Activated B cell treated with CpG ODN at 0.5 μM for 24 hours (primary cell): ENCODE measurements around the gene GLRX2. TPM values are rescaled to one million over a fixed set of nuclear protein-coding genes. Genes with fewer than 3 reads are reported as not detected.
"Not testable (repeated sequence)": the region's sequence is repeated elsewhere in the genome, so short reads cannot be mapped to it uniquely, and the experiment has no call there.

ENCODE experiments used
- ATAC-seq: fragments of 200-7000 bp; cut with Tn5 transposase; one replicate; pipeline ENCODE4 v1.10.0; 2021; ENCODE audit warnings: low read depth, mild to moderate bottlenecking, moderate library complexity
- CTCF ChIA-PET: fragments of 350-600 bp; sonication (Branson Sonifier 250); formaldehyde crosslinking; loops from one replicate; lab custom pipeline; 2021; ENCODE audit warnings: antibody characterized with exemption; lab: Charles Lee
- POLR2A ChIA-PET: fragments of 350-600 bp; sonication (Branson Sonifier 250); formaldehyde crosslinking; loops from one replicate; lab custom pipeline; 2021; ENCODE audit warnings: antibody characterized with exemption; lab: Charles Lee
- DNase-seq: peaks from one replicate; pipeline ENCODE4 v3.0.0; 2022
- H3K27ac Mint-ChIP-seq: one replicate; pipeline ENCODE4 v1.8.0; 2020; ENCODE audit warnings: mixed read lengths
- H3K27me3 Mint-ChIP-seq: one replicate; pipeline ENCODE4 v1.8.0; 2021; ENCODE audit warnings: mixed read lengths
- H3K36me3 Mint-ChIP-seq: one replicate; pipeline ENCODE4 v1.8.0; 2021; ENCODE audit warnings: low read depth, mixed read lengths
- H3K4me1 Mint-ChIP-seq: one replicate; pipeline ENCODE4 v1.8.0; 2021; ENCODE audit warnings: mixed read lengths
- H3K4me3 Mint-ChIP-seq: one replicate; pipeline ENCODE4 v1.8.0; 2020; ENCODE audit warnings: mild to moderate bottlenecking, mixed read lengths
- H3K9me3 Mint-ChIP-seq: one replicate; pipeline ENCODE4 v1.8.0; 2020; ENCODE audit warnings: mixed read lengths
- intact Hi-C: fragments of 100-400 bp; cut with micrococcal nuclease; formaldehyde crosslinking; loops from one replicate; pipeline ENCODE4 v1.15.1; 2024
- total RNA-seq: library from RNA; stranded (reverse); gene quantifications from 2 replicates; pipeline ENCODE4 v1.2.3, GENCODE V29; 2022
- TF ChIP-seq, protein P1 (sequence below): fragments of 200-600 bp; IDR thresholded peaks from one replicate; pipeline ENCODE4 v1.8.0; 2022; ENCODE audit warnings: antibody characterized with exemption, mild to moderate bottlenecking

Gene GLRX2
- total RNA-seq, 1 donor from 2014 or later = 14.4 TPM

DNA sequence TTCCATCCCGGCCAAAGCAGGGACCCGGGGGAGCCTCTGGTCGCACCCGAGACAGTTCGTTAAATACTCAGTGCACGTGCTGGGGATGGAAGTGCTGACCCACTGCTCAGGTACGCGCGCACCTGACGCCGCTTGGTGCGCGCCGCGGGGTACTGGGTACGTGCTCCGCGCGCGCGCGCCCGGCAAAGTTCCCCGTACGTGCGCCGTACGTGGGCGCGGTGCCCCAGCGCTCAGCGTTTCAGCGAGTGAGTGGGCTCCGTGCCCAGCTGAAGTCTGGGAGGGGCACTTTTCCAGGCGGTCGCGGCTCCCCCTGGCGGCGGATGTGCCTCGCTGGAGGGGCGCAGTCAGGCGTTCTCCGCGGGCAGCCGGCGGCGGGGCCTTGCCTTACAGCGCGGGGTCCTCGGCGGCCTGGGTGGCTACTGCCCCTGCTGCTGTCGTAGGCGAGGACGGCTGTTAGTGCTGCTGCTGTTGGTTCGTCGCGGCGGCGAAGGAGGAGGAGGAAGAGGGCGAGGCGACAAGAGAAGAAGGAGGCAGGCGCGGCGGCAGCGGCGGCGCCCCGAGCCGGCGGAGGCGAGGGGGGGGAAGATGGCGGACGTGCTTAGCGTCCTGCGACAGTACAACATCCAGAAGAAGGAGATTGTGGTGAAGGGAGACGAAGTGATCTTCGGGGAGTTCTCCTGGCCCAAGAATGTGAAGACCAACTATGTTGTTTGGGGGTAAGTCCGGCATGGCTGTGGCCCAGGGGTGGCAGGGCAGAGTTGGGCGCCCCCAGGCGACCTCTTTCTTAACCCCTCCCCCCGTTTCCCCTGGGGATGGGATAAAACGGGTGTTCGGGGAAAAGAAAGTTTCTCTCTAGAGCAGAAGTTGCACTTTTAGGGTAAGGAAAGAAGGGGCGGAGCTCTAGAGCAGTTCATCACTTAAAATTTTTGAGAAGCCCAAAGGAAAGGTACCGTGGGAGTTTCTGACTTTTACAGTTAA lies 16.7 kb upstream of the GLRX2 start, which contains the start of gene CDC73:
TSS of gene CDC73 (plus strand) at position 416 of the 978 bp plus-strand sequence. CDS start at position 586, 170 bp downstream.
- Mint-ChIP-seq H3K27ac (peak within 1 kb of the TSS; percentile 94), H3K4me1 (peaks cover 43% of the 10 kb centered on the region), H3K27me3 (no peaks in the 10 kb centered on the region), H3K9me3 (no peaks in the 10 kb centered on the region), H3K4me3 (peak within 1 kb of the TSS; percentile 93), H3K36me3 (peaks cover 23% of the 10 kb centered on the region)
- ATAC-seq = peak; percentile 90
- ChIA-PET CTCF (interaction anchor here (0.6 to 1.6 kb wide), 9 partner anchors 10 to 648 kb away, joined by 3 to 9 read pairs (median 4); partner anchors contain the start of genes GLRX2, RO60 and UCHL5), POLR2A (interaction anchor here (0.7 to 4.1 kb wide), 9 partner anchors 16 to 648 kb away, joined by 3 to 42 read pairs (median 5); partner anchors contain the start of genes GLRX2, RGS2, RO60 and UCHL5)
- intact Hi-C loops = loop anchor here (1.0 to 5.0 kb wide), 10 partner anchors 17 to 1167 kb away; partner anchors contain the start of genes GLRX2, RGS1, RO60 and UCHL5
- TF ChIP-seq, protein P1, sequence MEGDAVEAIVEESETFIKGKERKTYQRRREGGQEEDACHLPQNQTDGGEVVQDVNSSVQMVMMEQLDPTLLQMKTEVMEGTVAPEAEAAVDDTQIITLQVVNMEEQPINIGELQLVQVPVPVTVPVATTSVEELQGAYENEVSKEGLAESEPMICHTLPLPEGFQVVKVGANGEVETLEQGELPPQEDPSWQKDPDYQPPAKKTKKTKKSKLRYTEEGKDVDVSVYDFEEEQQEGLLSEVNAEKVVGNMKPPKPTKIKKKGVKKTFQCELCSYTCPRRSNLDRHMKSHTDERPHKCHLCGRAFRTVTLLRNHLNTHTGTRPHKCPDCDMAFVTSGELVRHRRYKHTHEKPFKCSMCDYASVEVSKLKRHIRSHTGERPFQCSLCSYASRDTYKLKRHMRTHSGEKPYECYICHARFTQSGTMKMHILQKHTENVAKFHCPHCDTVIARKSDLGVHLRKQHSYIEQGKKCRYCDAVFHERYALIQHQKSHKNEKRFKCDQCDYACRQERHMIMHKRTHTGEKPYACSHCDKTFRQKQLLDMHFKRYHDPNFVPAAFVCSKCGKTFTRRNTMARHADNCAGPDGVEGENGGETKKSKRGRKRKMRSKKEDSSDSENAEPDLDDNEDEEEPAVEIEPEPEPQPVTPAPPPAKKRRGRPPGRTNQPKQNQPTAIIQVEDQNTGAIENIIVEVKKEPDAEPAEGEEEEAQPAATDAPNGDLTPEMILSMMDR = peak; percentile 17
- peak; percentile 99 for DNase-seq

DNA sequence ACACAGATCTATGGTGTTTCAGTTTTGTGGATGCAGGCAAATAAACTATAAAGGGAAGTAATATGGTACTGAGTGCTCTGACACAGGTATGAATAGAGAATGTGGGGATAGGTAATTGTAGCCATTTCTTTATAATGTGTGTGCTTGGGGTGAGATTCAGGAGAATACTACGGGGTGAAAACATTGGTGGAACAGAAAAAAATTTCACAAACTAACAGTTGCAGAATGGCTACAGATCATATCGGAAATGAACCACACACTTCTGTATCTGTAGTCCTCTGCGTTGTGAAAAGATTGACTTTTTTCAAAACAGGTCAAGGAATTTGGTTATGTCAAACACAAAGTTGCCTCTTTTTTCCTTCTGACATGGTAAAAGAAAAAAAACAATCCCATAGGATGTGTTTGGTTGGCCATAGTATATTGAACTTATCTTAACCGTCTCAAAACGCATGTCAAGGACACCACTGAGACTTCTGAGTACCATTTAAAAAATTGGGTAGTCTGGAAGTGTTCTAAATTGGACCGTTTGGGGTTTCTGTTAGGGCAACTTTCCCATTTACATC lies 15.5 kb upstream of the GLRX2 start:
- H3K27me3 Mint-ChIP-seq = no peaks in the 10 kb centered on the region
- no peaks in the 10 kb centered on the region for H3K9me3 Mint-ChIP-seq
- TF ChIP-seq, protein P1 = no peak
- ATAC-seq = no peak
- peak overlapping the region; percentile 94 for H3K27ac Mint-ChIP-seq
- DNase-seq = no peak
- peak overlapping the region; percentile 93 for H3K4me3 Mint-ChIP-seq
- ChIA-PET CTCF (interaction anchor here (1.0 to 1.2 kb wide), 2 partner anchors 62 to 315 kb away, joined by 5 to 9 read pairs; partner anchors contain the start of genes RO60 and UCHL5), POLR2A (interaction anchor here (0.7 to 4.1 kb wide), 5 partner anchors 15 to 542 kb away, joined by 3 to 42 read pairs (median 8); partner anchors contain the start of genes GLRX2, RO60 and UCHL5)
- peaks cover 41% of the 10 kb centered on the region for H3K4me1 Mint-ChIP-seq
- peaks cover 15% of the 10 kb centered on the region for H3K36me3 Mint-ChIP-seq
- intact Hi-C loops = loop anchor here (1.0 to 5.0 kb wide), 4 partner anchors 50 to 604 kb away; partner anchors contain the start of gene RGS1

DNA sequence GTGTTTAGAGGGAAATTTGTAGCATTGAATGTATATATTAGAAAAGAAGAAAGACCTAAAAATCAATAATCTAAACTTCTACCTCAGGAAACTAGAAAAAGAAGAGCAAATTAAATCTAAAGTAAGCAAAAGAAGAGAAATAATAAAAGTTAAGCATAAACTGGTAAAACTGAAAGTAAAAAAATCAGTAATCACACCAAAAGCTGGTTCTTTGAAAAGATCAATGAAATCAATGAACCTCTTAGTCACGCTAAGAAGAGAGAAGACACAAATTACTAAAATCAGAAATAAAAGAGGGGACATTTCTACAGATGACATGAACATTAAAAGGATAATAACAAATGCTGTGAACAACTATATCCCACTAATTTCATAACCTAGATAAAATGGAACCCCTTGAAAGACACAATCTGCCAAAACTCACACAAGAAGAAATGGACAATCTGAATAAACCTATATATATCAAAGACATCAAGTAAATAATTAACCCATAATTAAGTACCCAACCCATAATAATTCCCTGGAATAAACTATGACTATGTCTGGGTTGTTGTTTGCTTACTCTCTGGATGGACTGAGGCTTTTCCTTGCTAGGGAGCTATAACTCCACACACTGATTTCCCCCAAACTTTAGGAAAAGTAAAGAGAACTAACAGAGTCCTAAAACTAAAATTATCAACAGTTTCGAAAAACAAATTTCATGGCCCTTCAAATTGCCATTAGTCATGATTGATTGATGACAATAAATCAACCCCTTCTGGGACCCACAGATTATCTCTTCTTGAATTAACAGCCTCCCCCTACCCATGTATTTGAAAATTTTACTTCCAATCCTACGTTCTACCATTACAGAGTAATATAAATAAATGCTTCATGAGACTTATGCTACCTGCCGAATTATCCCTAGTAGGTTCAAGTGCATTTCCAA lies 13.9 kb upstream of the GLRX2 start:
- intact Hi-C loops = no loop called here
- Mint-ChIP-seq H3K9me3 (no peaks in the 10 kb centered on the region), H3K4me3 (no peak overlapping the region), H3K36me3 (peaks cover 9% of the 10 kb centered on the region), H3K27me3 (no peaks in the 10 kb centered on the region), H3K4me1 (peaks cover 33% of the 10 kb centered on the region), H3K27ac (no peak overlapping the region)
- TF ChIP-seq, protein P1 = no peak
- POLR2A ChIA-PET = interaction anchor here (4.1 kb wide), 1 partner anchor 13 kb away, joined by 42 read pairs; the partner anchor contains the start of gene GLRX2
- ATAC-seq = no peak
- DNase-seq = no peak
- CTCF ChIA-PET = interaction anchor here (1.1 kb wide), 1 partner anchor 11 kb away, joined by 3 read pairs; no protein-coding TSS in a partner anchor

DNA sequence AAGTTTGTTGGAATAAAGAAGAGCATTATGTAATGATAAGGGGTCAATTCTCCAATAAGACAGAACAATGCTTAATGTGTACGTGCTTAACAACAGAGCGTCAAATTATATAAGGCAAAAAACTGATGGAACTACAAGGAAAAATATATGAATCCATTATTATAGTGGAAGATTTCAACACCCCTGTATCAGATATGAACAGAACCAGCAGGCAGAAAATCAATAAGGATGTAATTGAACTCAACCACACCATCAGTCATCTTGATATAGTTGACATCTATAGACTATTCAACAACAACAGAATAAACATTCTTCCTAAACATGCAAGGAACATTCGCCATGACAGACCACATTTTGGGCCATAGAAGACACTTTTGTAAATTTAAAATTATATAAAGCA lies 13.0 kb upstream of the GLRX2 start:
- DNase-seq (no peak), ATAC-seq (no peak)
- Mint-ChIP-seq H3K4me3 (no peak overlapping the region), H3K36me3 (peaks cover 9% of the 10 kb centered on the region), H3K4me1 (peaks cover 25% of the 10 kb centered on the region), H3K27ac (no peak overlapping the region), H3K27me3 (no peaks in the 10 kb centered on the region), H3K9me3 (no peaks in the 10 kb centered on the region)
- intact Hi-C loops = no loop called here
- TF ChIP-seq, protein P1 = no peak
- ChIA-PET CTCF (interaction anchor here (1.1 to 1.5 kb wide), 2 partner anchors 10 kb away, joined by 3 read pairs; no protein-coding TSS in a partner anchor), POLR2A (interaction anchor here (0.6 kb wide), 1 partner anchor 46 kb away, joined by 4 read pairs; no protein-coding TSS in a partner anchor)

DNA sequence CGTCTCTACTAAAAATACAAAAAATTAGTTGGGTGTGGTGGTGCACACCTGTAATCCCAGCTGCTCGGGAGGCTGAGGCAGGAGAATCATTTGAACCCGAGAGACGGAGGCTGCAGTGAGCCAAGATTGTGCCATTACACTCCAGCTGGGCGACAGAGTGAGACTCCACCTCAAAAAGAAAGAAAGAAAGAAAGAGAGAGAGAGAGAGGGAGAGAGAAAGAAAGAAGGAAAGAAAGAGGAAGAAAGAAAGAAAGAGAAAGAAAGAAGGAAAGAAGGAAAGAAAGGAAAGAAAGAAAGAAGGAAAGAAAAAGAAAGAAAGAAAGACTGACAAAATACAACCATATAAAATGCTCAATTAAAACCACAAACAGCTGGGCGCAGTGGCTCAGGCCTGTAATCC lies 12.0 kb upstream of the GLRX2 start:
- H3K27ac Mint-ChIP-seq, H3K9me3 Mint-ChIP-seq, intact Hi-C loops, DNase-seq, H3K4me3 Mint-ChIP-seq, H3K27me3 Mint-ChIP-seq, ATAC-seq, H3K36me3 Mint-ChIP-seq: not testable (repeated sequence)
- POLR2A ChIA-PET = interaction anchor here (0.7 kb wide), 1 partner anchor 195 kb away, joined by 5 read pairs; no protein-coding TSS in a partner anchor
- CTCF ChIA-PET = interaction anchor here (1.5 kb wide), 1 partner anchor 9 kb away, joined by 3 read pairs; no protein-coding TSS in a partner anchor
- H3K4me1 Mint-ChIP-seq = peaks cover 15% of the 10 kb centered on the region
